GM20431 (cell line): ENCODE results near the gene CHIC2.

Experiments used
- in situ Hi-C: fragments of 300-500 bp; cut with MseI, MboI; formaldehyde crosslinking; loops from one replicate; pipeline ENCODE4 v1.15.0; 2020; ENCODE audit warnings: low sequenced_read_pairs; ENCODE audit not compliant: unreplicated experiment

CHIC2 gene

GRCh38 chr4:54015423-54016030, 48.9 kb downstream of the CHIC2 start:
- in situ Hi-C loops, result no loop called here

GRCh38 chr4:54014666-54015160, 49.7 kb downstream of the CHIC2 start:
- in situ Hi-C loops, result no loop called here

GRCh38 chr4:54011201-54011600, 53.2 kb downstream of the CHIC2 start:
- in situ Hi-C loops, result no loop called here

GRCh38 chr4:54006755-54007154, 57.6 kb downstream of the CHIC2 start:
- in situ Hi-C loops, result no loop called here

GRCh38 chr4:54005475-54005874, 58.9 kb downstream of the CHIC2 start:
- in situ Hi-C loops, result no loop called here

GRCh38 chr4:54004463-54004862, 59.9 kb downstream of the CHIC2 start:
- in situ Hi-C loops, result no loop called here

GRCh38 chr4:54001668-54002365, 62.6 kb downstream of the CHIC2 start:
- in situ Hi-C loops, result no loop called here

GRCh38 chr4:53997898-53998297, 66.5 kb downstream of the CHIC2 start:
- in situ Hi-C loops, result no loop called here

- in situ Hi-C loops, result no loop called here
Measured at GRCh38 chr4:53994382-53995102, 69.9 kb downstream of the CHIC2 start.

GRCh38 chr4:53992785-53993184, 71.6 kb downstream of the CHIC2 start:
- in situ Hi-C loops, result no loop called here

GRCh38 chr4:53991821-53992220, 72.6 kb downstream of the CHIC2 start:
- in situ Hi-C loops, result no loop called here

- in situ Hi-C loops, result no loop called here
Measured at GRCh38 chr4:53990641-53991040, 73.8 kb downstream of the CHIC2 start.

- in situ Hi-C loops, result no loop called here
Measured at GRCh38 chr4:53987761-53988171, 76.6 kb downstream of the CHIC2 start.

GRCh38 chr4:53986062-53986461, 78.3 kb downstream of the CHIC2 start:
- in situ Hi-C loops, result no loop called here

- in situ Hi-C loops, result no loop called here
Measured at GRCh38 chr4:53981567-53981966, 82.8 kb downstream of the CHIC2 start.

- in situ Hi-C loops, result no loop called here
Measured at GRCh38 chr4:53981066-53981465, 83.3 kb downstream of the CHIC2 start.

- in situ Hi-C loops, result no loop called here
Measured at GRCh38 chr4:53974561-53974960, 89.8 kb downstream of the CHIC2 start.

GRCh38 chr4:53967986-53968385, 96.4 kb downstream of the CHIC2 start:
- in situ Hi-C loops, result no loop called here

GRCh38 chr4:53963781-53964180, 100.6 kb downstream of the CHIC2 start:
- in situ Hi-C loops, result no loop called here

- in situ Hi-C loops, result no loop called here
Measured at GRCh38 chr4:53963336-53963735, 101.1 kb downstream of the CHIC2 start.
